IMR-90 (cell line): Measurements from ENCODE around the gene THAP6. TPM values are rescaled to one million over a fixed set of nuclear protein-coding genes. Genes with fewer than 3 reads are reported as not detected.
A peak's percentile ranks its signal among the peaks of the same experiment; 100 is the strongest.

Source experiments
- ATAC-seq: fragments of 200-7000 bp; cut with Tn5 transposase; 2 replicates; pipeline ENCODE4 v1.9.1; 2020; ENCODE audit warnings: low read depth, mild to moderate bottlenecking, moderate library complexity
- BruUV-seq: library from RNA; stranded (reverse); fragments of 400-500 nt; replicated peaks from 2 replicates; lab custom pipeline; 2021; lab: Mats Ljungman, UMichigan
- CTCF ChIA-PET: fragments of 300-600 bp; formaldehyde crosslinking; extraction: SDS; loops from one replicate; lab custom pipeline; 2021; ENCODE audit warnings: antibody characterized with exemption; lab: Yijun Ruan, JAX
- POLR2A ChIA-PET: fragments of 300-600 bp; sonication (Branson Sonifier 250); formaldehyde crosslinking; loops from one replicate; lab custom pipeline; 2022; ENCODE audit warnings: antibody characterized with exemption; ENCODE audit not compliant: unreplicated experiment; lab: Charles Lee
- DNase-seq: peaks from one replicate; pipeline ENCODE4 v3.0.0; 2013
- H2AFZ ChIP-seq: replicated peaks from 2 replicates; pipeline ENCODE3; 2013; ENCODE audit warnings: low read length, mild to moderate bottlenecking; ENCODE audit not compliant: poor library complexity
- H2AK5ac ChIP-seq: 2 replicates; pipeline ENCODE4 v1.6.1; 2013; ENCODE audit warnings: low read depth, low read length, inconsistent platforms
- H2AK9ac ChIP-seq: replicated peaks from 2 replicates; pipeline ENCODE3; 2013; ENCODE audit warnings: mild to moderate bottlenecking, low read depth, low read length, moderate library complexity; ENCODE audit not compliant: poor library complexity
- H2BK120ac ChIP-seq: 2 replicates; pipeline ENCODE4 v1.6.1; 2013; ENCODE audit warnings: low read depth, low read length, inconsistent platforms
- H2BK15ac ChIP-seq: 3 replicates; pipeline ENCODE4 v1.6.1; 2013; ENCODE audit warnings: low read depth, low read length, inconsistent platforms
- H2BK20ac ChIP-seq: 2 replicates; pipeline ENCODE4 v1.6.1; 2013; ENCODE audit warnings: low read depth, mild to moderate bottlenecking, inconsistent platforms, low read length, moderate library complexity
- H2BK5ac ChIP-seq: 2 replicates; pipeline ENCODE4 v1.6.1; 2013; ENCODE audit warnings: mild to moderate bottlenecking, low read depth, low read length, inconsistent platforms; ENCODE audit not compliant: poor library complexity, severe bottlenecking
- H3K14ac ChIP-seq: replicated peaks from 2 replicates; pipeline ENCODE4 v1.6.1; 2013; ENCODE audit warnings: low read depth, low read length, inconsistent platforms
- H3K18ac ChIP-seq: 2 replicates; pipeline ENCODE4 v1.6.1; 2013; ENCODE audit warnings: low read depth, low read length, control low read depth
- H3K23ac ChIP-seq: 2 replicates; pipeline ENCODE4 v1.6.1; 2013; ENCODE audit warnings: low read depth, low read length, inconsistent platforms
- H3K27ac ChIP-seq: 2 replicates; pipeline ENCODE4 v1.5.1; 2013; ENCODE audit warnings: mild to moderate bottlenecking, control low read depth, low read length; ENCODE audit not compliant: insufficient read depth
- H3K27me3 ChIP-seq: 2 replicates; pipeline ENCODE4 v1.6.1; 2013; ENCODE audit warnings: low read length; ENCODE audit not compliant: control insufficient read depth, insufficient read depth
- H3K36me3 ChIP-seq: 2 replicates; pipeline ENCODE4 v1.6.1; 2013; ENCODE audit warnings: low read length, mixed read lengths; ENCODE audit not compliant: control insufficient read depth, insufficient read depth
- H3K4ac ChIP-seq: 2 replicates; pipeline ENCODE4 v1.6.1; 2013; ENCODE audit warnings: low read depth, low read length, inconsistent platforms
- H3K4me1 ChIP-seq: 2 replicates; pipeline ENCODE4 v1.6.1; 2013; ENCODE audit warnings: low read length, mixed read lengths; ENCODE audit not compliant: control insufficient read depth, insufficient read depth
- H3K4me2 ChIP-seq: 2 replicates; pipeline ENCODE4 v1.6.1; 2013; ENCODE audit warnings: low read depth, mild to moderate bottlenecking, control low read depth, low read length, moderate library complexity
- H3K4me3 ChIP-seq: 2 replicates; pipeline ENCODE4 v1.5.1; 2013; ENCODE audit warnings: low read depth, mild to moderate bottlenecking, control low read depth, low read length, moderate library complexity; ENCODE audit not compliant: insufficient read depth
- H3K56ac ChIP-seq: 2 replicates; pipeline ENCODE4 v1.6.1; 2013; ENCODE audit warnings: low read length, inconsistent platforms; ENCODE audit not compliant: insufficient read depth; ENCODE audit errors: extremely low read depth
- H3K79me1 ChIP-seq, 2 experiments: 2 replicates each; pipeline ENCODE4 v1.6.1; 2013; ENCODE audit warnings: low read length in 2 of 2, inconsistent platforms in 1 of 2, low read depth in 1 of 2
- H3K9ac ChIP-seq: 2 replicates; pipeline ENCODE4 v1.6.1; 2013; ENCODE audit warnings: low read depth, low read length, control low read depth
- H3K9me1 ChIP-seq: 2 replicates; pipeline ENCODE4 v1.6.1; 2013; ENCODE audit warnings: low read length, inconsistent platforms; ENCODE audit not compliant: insufficient read depth
- H3K9me3 ChIP-seq: 2 replicates; pipeline ENCODE4 v1.6.1; 2013; ENCODE audit warnings: low read length; ENCODE audit not compliant: control insufficient read depth, insufficient read depth
- H4K20me1 ChIP-seq: 2 replicates; pipeline ENCODE4 v1.6.1; 2013; ENCODE audit warnings: low read length, inconsistent platforms; ENCODE audit not compliant: insufficient read depth
- H4K5ac ChIP-seq: 2 replicates; pipeline ENCODE4 v1.6.1; 2013; ENCODE audit warnings: mild to moderate bottlenecking, low read depth, low read length, control low read depth
- H4K8ac ChIP-seq, 2 experiments: 2 replicates each; pipeline ENCODE4 v1.6.1; 2013; ENCODE audit warnings: low read depth in 2 of 2, low read length in 2 of 2, control low read depth in 1 of 2, inconsistent platforms in 1 of 2
- H4K91ac ChIP-seq: 2 replicates; pipeline ENCODE4 v1.6.1; 2013; ENCODE audit warnings: low read depth, low read length, inconsistent platforms; ENCODE audit not compliant: insufficient read depth
- MAFK ChIP-seq: IDR thresholded peaks from 2 replicates; pipeline ENCODE4 v1.6.1; 2012; ENCODE audit warnings: low read depth, low read length, improper control_type of control experiment
- MXI1 ChIP-seq: IDR thresholded peaks from 2 replicates; pipeline ENCODE4 v1.6.1; 2012; ENCODE audit warnings: low read depth, mild to moderate bottlenecking, low read length, moderate library complexity, borderline replicate concordance
- WGBS, 2 experiments: methylation state at CpG; one replicate each; pipeline versions ENCODE4 v1.1.5 to v1.1.7; 2013; ENCODE audit warnings: missing lambda C conversion rate in 2 of 2; ENCODE audit not compliant: insufficient read length in 1 of 2; ENCODE audit errors: extremely low coverage in 2 of 2; 5-methylcytosine and 5-hydroxymethylcytosine counted together
- dilution Hi-C: fragments of 300-500 bp; cut with HindIII; formaldehyde crosslinking; loops from one replicate; pipeline ENCODE4 v1.14.3; 2018; ENCODE audit warnings: low sequenced_read_pairs; ENCODE audit not compliant: unreplicated experiment
- in situ Hi-C: fragments of 300-500 bp; cut with MboI; formaldehyde crosslinking; loops from 3 replicates; pipeline ENCODE4 v1.14.3; 2019; ENCODE audit warnings: low sequenced_read_pairs, inconsistent platforms, mixed read lengths
- intact Hi-C: fragments of 100-400 bp; cut with micrococcal nuclease; formaldehyde crosslinking; loops from 2 replicates; pipeline ENCODE4 v1.10.0; 2022
- polyA plus RNA-seq, 3 experiments: library from polyadenylated mRNA; depleted of rRNA; stranded (reverse); fragments of >200 nt; gene quantifications; 2 replicates each; pipeline ENCODE4 v1.2.3, GENCODE V29; 2012; ENCODE audit warnings: low replicate concordance in 1 of 3
- total RNA-seq: library from RNA; depleted of rRNA; stranded (reverse); fragments of >200 nt; gene quantifications from 2 replicates; pipeline ENCODE4 v1.2.3, GENCODE V29; 2012

The THAP6 gene
- total and polyA plus RNA-seq, 2 of the 4 experiments (the other 2 are of a cell fraction): 6.3 to 7.0 TPM

- dilution Hi-C loops: no loop called here
- peaks cover 4% of the 10 kb centered on the region for H3K36me3 ChIP-seq
- no peak for TF ChIP-seq MXI1
- TF ChIP-seq MAFK: 0 out of 2 replicates have a peak, but pooled peaks have one; percentile 23
Measured at GRCh38 chr4:75513526-75514130, 645 bp upstream of the THAP6 start.

More at GRCh38 chr4:75513526-75514130, 645 bp upstream of the THAP6 start:
- WGBS, 2 experiments: 0% methylated on average over 1 of the region's 12 CpGs; no CpG with 5 or more reads in 1 of the 2 experiments
- H4K8ac ChIP-seq: peak overlapping the region; percentile 93 to 96
- H3K4me1 ChIP-seq: peaks cover 4% of the 10 kb centered on the region; the same call in 1 of the 2 replicates
- H3K4me3 ChIP-seq: peak overlapping the region; percentile 67
- ChIA-PET POLR2A (interaction anchor here (0.6 to 0.7 kb wide), 3 partner anchors 28 to 139 kb away, joined by 3 to 9 read pairs (median 8); no protein-coding TSS in a partner anchor), CTCF (no interaction called here)
- H4K5ac ChIP-seq: peak overlapping the region; percentile 86
- H3K27ac ChIP-seq: peak overlapping the region; percentile 89
- TSS peak; percentile 41 for BruUV-seq
- peak overlapping the region; percentile 83 for H4K91ac ChIP-seq
- H2AK5ac ChIP-seq: peak overlapping the region; percentile 82
- intact Hi-C loops: no loop called here
- peak overlapping the region; percentile 93 for H3K4ac ChIP-seq
- H2BK5ac ChIP-seq: peak overlapping the region; percentile 85
- H3K4me2 ChIP-seq: peak overlapping the region; percentile 80
- H3K27me3 ChIP-seq: no peaks in the 10 kb centered on the region
- H3K79me1 ChIP-seq: peaks cover 33 to 52% of the 10 kb centered on the region in 2 experiments
- H2AFZ ChIP-seq: peak overlapping the region; percentile 98
- peak overlapping the region; percentile 81 for H2BK120ac ChIP-seq
- H2AK9ac ChIP-seq: peak overlapping the region; percentile 90
- no peaks in the 10 kb centered on the region; the same call in 1 of the 2 replicates for H3K9me1 ChIP-seq
- ATAC-seq (no peak), DNase-seq (peak; percentile 12)
- peak overlapping the region; percentile 77; the same call in 1 of the 2 replicates for H3K56ac ChIP-seq
- H3K14ac ChIP-seq: peak overlapping the region; percentile 90
- H3K18ac ChIP-seq: peak overlapping the region; percentile 76
- H3K9me3 ChIP-seq: no peaks in the 10 kb centered on the region
- H3K9ac ChIP-seq: peak overlapping the region; percentile 88
- no peaks in the 10 kb centered on the region; the same call in 1 of the 2 replicates for H4K20me1 ChIP-seq
- in situ Hi-C loops: no loop called here
- peak overlapping the region; percentile 83 for H2BK15ac ChIP-seq
- peak overlapping the region; percentile 93 for H3K23ac ChIP-seq
- H2BK20ac ChIP-seq: peak overlapping the region; percentile 23
